ENCODE data around the gene METRN.

- no peak for TF ChIP-seq CTCF (IDR thresholded peaks at IDR 0.05; ENCODE audit: low read depth, low read length)
- TF ChIP-seq EZH2phosphoT487 (IDR thresholded peaks at IDR 0.05; ENCODE audit: low read depth), result no peak
These were observed 3.5 kb downstream of the METRN start for GRCh38 chr16:718389-718788.
